HUES48 (cell line): ENCODE measurements around the gene CES2.
"Not testable (repeated sequence)": the region's sequence is repeated elsewhere in the genome, so short reads cannot be mapped to it uniquely, and the experiment has no call there.

Source experiments
- H3K27ac ChIP-seq: one replicate; pipeline ENCODE4 v1.7.0; 2013; ENCODE audit warnings: low read depth, low read length, inconsistent platforms
- H3K27me3 ChIP-seq: 2 replicates; pipeline ENCODE4 v1.6.1; 2013; ENCODE audit warnings: mild to moderate bottlenecking, low read length; ENCODE audit not compliant: control insufficient read depth, insufficient read depth
- H3K36me3 ChIP-seq: 2 replicates; pipeline ENCODE4 v1.6.1; 2013; ENCODE audit warnings: low read length; ENCODE audit not compliant: control insufficient read depth, insufficient read depth
- H3K4me1 ChIP-seq: 2 replicates; pipeline ENCODE4 v1.6.1; 2013; ENCODE audit warnings: mild to moderate bottlenecking, low read length; ENCODE audit not compliant: control insufficient read depth, insufficient read depth
- H3K4me3 ChIP-seq: 2 replicates; pipeline ENCODE4 v1.5.1; 2013; ENCODE audit warnings: mild to moderate bottlenecking, low read depth, low read length
- H3K9ac ChIP-seq: 2 replicates; pipeline ENCODE4 v1.6.1; 2013; ENCODE audit warnings: mild to moderate bottlenecking, low read depth, low read length, moderate library complexity
- H3K9me3 ChIP-seq: 2 replicates; pipeline ENCODE4 v1.6.1; 2013; ENCODE audit warnings: low read length; ENCODE audit not compliant: control insufficient read depth, insufficient read depth

Gene CES2

GRCh38 chr16:66895689-66895979 lies 39.7 kb upstream of the CES2 start:
- Histone ChIP-seq H3K4me3 (no peak overlapping the region), H3K27me3 (no peaks in the 10 kb centered on the region), H3K27ac (no peak overlapping the region), H3K9ac (no peak overlapping the region), H3K36me3 (0 out of 2 replicates have a peak, but pooled peaks cover 2% of the 10 kb centered on the region), H3K4me1 (peaks cover 8% of the 10 kb centered on the region; the same call in 1 of the 2 replicates), H3K9me3 (no peaks in the 10 kb centered on the region)

GRCh38 chr16:66895999-66896398 lies 39.3 kb upstream of the CES2 start:
- no peaks in the 10 kb centered on the region for H3K36me3 ChIP-seq
- H3K9ac ChIP-seq = no peak overlapping the region
- H3K9me3 ChIP-seq = no peaks in the 10 kb centered on the region
- H3K4me3 ChIP-seq = no peak overlapping the region
- H3K27me3 ChIP-seq = no peaks in the 10 kb centered on the region
- H3K4me1 ChIP-seq = peaks cover 8% of the 10 kb centered on the region; the same call in 1 of the 2 replicates
- no peak overlapping the region for H3K27ac ChIP-seq

- H3K4me1 ChIP-seq = not testable (repeated sequence)
Observed at GRCh38 chr16:66896682-66897081, 38.6 kb upstream of the CES2 start.

GRCh38 chr16:66898207-66898606 lies 37.1 kb upstream of the CES2 start:
- Histone ChIP-seq H3K27me3 (no peaks in the 10 kb centered on the region), H3K27ac (no peak overlapping the region), H3K4me1 (peaks cover 8% of the 10 kb centered on the region; the same call in 1 of the 2 replicates), H3K36me3 (no peaks in the 10 kb centered on the region), H3K4me3 (no peak overlapping the region), H3K9me3 (no peaks in the 10 kb centered on the region), H3K9ac (no peak overlapping the region)

More at GRCh38 chr16:66896682-66897081, 38.6 kb upstream of the CES2 start:
- H3K27me3 ChIP-seq, H3K9ac ChIP-seq, H3K36me3 ChIP-seq, H3K27ac ChIP-seq, H3K4me3 ChIP-seq, H3K9me3 ChIP-seq: not testable (repeated sequence)

- Histone ChIP-seq H3K4me3 (no peak overlapping the region), H3K27ac (no peak overlapping the region), H3K4me1 (peaks cover 8% of the 10 kb centered on the region; the same call in 1 of the 2 replicates), H3K9me3 (no peaks in the 10 kb centered on the region), H3K27me3 (no peaks in the 10 kb centered on the region), H3K9ac (no peak overlapping the region), H3K36me3 (no peaks in the 10 kb centered on the region)
Observed at GRCh38 chr16:66898933-66899309, 36.4 kb upstream of the CES2 start.

GRCh38 chr16:66899310-66899944 lies 35.9 kb upstream of the CES2 start:
- H3K27me3 ChIP-seq = no peaks in the 10 kb centered on the region
- no peak overlapping the region for H3K27ac ChIP-seq
- no peaks in the 10 kb centered on the region for H3K36me3 ChIP-seq
- H3K9ac ChIP-seq = no peak overlapping the region
- no peaks in the 10 kb centered on the region for H3K9me3 ChIP-seq
- peaks cover 8% of the 10 kb centered on the region; the same call in 1 of the 2 replicates for H3K4me1 ChIP-seq
- H3K4me3 ChIP-seq = no peak overlapping the region

- Histone ChIP-seq H3K9me3 (no peaks in the 10 kb centered on the region), H3K4me1 (peaks cover 8% of the 10 kb centered on the region; the same call in 1 of the 2 replicates), H3K27ac (no peak overlapping the region), H3K36me3 (no peaks in the 10 kb centered on the region), H3K4me3 (no peak overlapping the region), H3K9ac (no peak overlapping the region), H3K27me3 (no peaks in the 10 kb centered on the region)
Observed at GRCh38 chr16:66899945-66900710, 35.2 kb upstream of the CES2 start.

- Histone ChIP-seq H3K27ac (no peak overlapping the region), H3K36me3 (no peaks in the 10 kb centered on the region), H3K9ac (no peak overlapping the region), H3K9me3 (no peaks in the 10 kb centered on the region), H3K4me3 (no peak overlapping the region), H3K4me1 (peaks cover 8% of the 10 kb centered on the region; the same call in 1 of the 2 replicates), H3K27me3 (no peaks in the 10 kb centered on the region)
Observed at GRCh38 chr16:66900721-66901441, 34.4 kb upstream of the CES2 start.

- Histone ChIP-seq H3K4me3 (no peak overlapping the region), H3K9me3 (no peaks in the 10 kb centered on the region), H3K9ac (no peak overlapping the region), H3K27me3 (no peaks in the 10 kb centered on the region), H3K36me3 (no peaks in the 10 kb centered on the region), H3K27ac (no peak overlapping the region), H3K4me1 (peaks cover 8% of the 10 kb centered on the region; the same call in 1 of the 2 replicates)
Observed at GRCh38 chr16:66901626-66902025, 33.7 kb upstream of the CES2 start.

GRCh38 chr16:66902648-66903543 lies 32.4 kb upstream of the CES2 start:
- Histone ChIP-seq H3K36me3 (no peaks in the 10 kb centered on the region), H3K9me3 (no peaks in the 10 kb centered on the region), H3K4me1 (peaks cover 8% of the 10 kb centered on the region; the same call in 1 of the 2 replicates), H3K9ac (no peak overlapping the region), H3K27ac (no peak overlapping the region), H3K27me3 (no peaks in the 10 kb centered on the region), H3K4me3 (no peak overlapping the region)
